CD4-positive, alpha-beta T cell treated with Interleukin-6 at 100 ng/mL for 8 hours (primary cell): Measurements from ENCODE around the gene DTL.
"Not testable (repeated sequence)": the region's sequence is repeated elsewhere in the genome, so short reads cannot be mapped to it uniquely, and the experiment has no call there.

ENCODE experiments used
- DNase-seq: peaks from one replicate; pipeline ENCODE4 v3.0.0-alpha.2; 2020; ENCODE audit warnings: mixed read lengths, low spot score

Gene DTL

GRCh38 chr1:212035123-212035834 lies at the start of gene DTL, which contains the start of gene INTS7:
Gene DTL (plus strand): TSS chr1:212035748. CDS start chr1:212035891, 143 bp downstream.
Gene INTS7 (minus strand): TSS chr1:212035557. CDS start chr1:212035437, 120 bp downstream.
- DNase-seq, result peak; percentile 99

- no peak for DNase-seq
These were observed 48.8 kb upstream of the DTL start for GRCh38 chr1:211986628-211987254.

GRCh38 chr1:211991695-211992094 lies 43.9 kb upstream of the DTL start:
- no peak for DNase-seq

GRCh38 chr1:211997426-211997825 lies 38.1 kb upstream of the DTL start:
- not testable (repeated sequence) for DNase-seq

GRCh38 chr1:212002536-212002935 lies 33.0 kb upstream of the DTL start:
- no peak for DNase-seq

- no peak for DNase-seq
These were observed 30.5 kb upstream of the DTL start for GRCh38 chr1:212004895-212005608.

- no peak for DNase-seq
These were observed 28.4 kb upstream of the DTL start for GRCh38 chr1:212007178-212007577.

GRCh38 chr1:212007886-212008285 lies 27.7 kb upstream of the DTL start:
- no peak for DNase-seq

- DNase-seq, result no peak
These were observed 26.0 kb upstream of the DTL start for GRCh38 chr1:212009561-212009960.

GRCh38 chr1:212010004-212010403 lies 25.5 kb upstream of the DTL start:
- DNase-seq, result no peak

- DNase-seq, result peak; percentile 63
These were observed 23.4 kb upstream of the DTL start for GRCh38 chr1:212012034-212012740.

- DNase-seq, result no peak
These were observed 21.9 kb upstream of the DTL start for GRCh38 chr1:212013672-212014071.

GRCh38 chr1:212020975-212021374 lies 14.6 kb upstream of the DTL start:
- DNase-seq, result no peak

GRCh38 chr1:212021563-212021962 lies 14.0 kb upstream of the DTL start:
- no peak for DNase-seq

GRCh38 chr1:212022908-212023307 lies 12.6 kb upstream of the DTL start:
- DNase-seq, result not testable (repeated sequence)

GRCh38 chr1:212024469-212025149 lies 10.9 kb upstream of the DTL start:
- no peak for DNase-seq

- DNase-seq, result not testable (repeated sequence)
These were observed 7.8 kb upstream of the DTL start for GRCh38 chr1:212027727-212028126.

GRCh38 chr1:212030936-212031528 lies 4.5 kb upstream of the DTL start:
- no peak for DNase-seq

GRCh38 chr1:212034516-212035122 lies 929 bp upstream of the DTL start:
- DNase-seq, result no peak

GRCh38 chr1:212035835-212036605 lies 472 bp downstream of the DTL start:
- no peak for DNase-seq
